ENCODE measurements around the gene FAAP100. TPM values are rescaled to one million over a fixed set of nuclear protein-coding genes. Genes with fewer than 3 reads are reported as not detected.

The FAAP100 gene
- total RNA-seq, 1 donor from 2014 or later: 21.4 TPM

DNA sequence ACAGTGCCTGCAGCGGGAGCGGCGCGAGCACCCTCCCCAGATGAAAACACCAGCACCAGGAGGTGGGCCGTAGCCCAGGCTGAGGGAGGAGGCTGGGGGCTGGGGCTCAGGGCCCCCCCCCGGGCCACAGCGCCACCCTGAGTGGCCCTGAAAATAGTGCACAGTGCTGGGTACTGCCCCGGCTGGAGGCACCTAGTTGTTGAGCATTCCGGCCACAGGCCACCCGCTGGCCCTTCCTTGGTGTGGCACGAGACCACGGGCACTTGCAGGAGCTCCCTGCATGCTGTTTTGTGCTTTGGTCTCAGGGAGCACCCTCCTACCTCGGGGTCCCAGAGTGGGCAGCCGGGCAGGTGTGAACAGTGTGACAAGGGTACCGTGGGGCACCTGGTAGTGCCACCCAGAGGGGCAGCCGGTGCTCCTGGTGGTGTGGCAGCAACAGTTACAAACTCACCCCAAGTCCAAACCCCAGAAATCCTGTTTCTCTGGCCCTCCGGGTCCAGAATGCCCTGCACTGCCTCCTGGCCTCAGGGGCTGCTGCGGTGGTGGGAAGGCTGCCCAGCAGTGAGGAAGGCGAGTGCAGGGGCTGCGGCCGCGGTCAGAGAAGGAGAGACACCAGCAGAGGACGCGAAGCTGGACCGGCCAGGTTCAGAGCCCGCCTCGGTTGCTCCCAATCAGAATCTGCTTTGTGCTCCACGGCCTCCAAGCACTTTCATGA, 12.0 kb downstream of the FAAP100 start:
- H3K4me1 ChIP-seq: peaks cover 19% of the 10 kb centered on the region
- H3K36me3 ChIP-seq: peaks cover 0 to 46% of the 10 kb centered on the region in 2 donors
- DNase-seq (ENCODE audit: extremely low spot score in 2 of 2): no peak
- TF ChIP-seq POLR2A (IDR thresholded peaks at IDR 0.05) (no peak), POLR2AphosphoS5 (IDR thresholded peaks at IDR 0.05; ENCODE audit: insufficient read depth in 1 of 2, low read depth in 1 of 2) (no peak)
- TF ChIP-seq, protein P1, sequence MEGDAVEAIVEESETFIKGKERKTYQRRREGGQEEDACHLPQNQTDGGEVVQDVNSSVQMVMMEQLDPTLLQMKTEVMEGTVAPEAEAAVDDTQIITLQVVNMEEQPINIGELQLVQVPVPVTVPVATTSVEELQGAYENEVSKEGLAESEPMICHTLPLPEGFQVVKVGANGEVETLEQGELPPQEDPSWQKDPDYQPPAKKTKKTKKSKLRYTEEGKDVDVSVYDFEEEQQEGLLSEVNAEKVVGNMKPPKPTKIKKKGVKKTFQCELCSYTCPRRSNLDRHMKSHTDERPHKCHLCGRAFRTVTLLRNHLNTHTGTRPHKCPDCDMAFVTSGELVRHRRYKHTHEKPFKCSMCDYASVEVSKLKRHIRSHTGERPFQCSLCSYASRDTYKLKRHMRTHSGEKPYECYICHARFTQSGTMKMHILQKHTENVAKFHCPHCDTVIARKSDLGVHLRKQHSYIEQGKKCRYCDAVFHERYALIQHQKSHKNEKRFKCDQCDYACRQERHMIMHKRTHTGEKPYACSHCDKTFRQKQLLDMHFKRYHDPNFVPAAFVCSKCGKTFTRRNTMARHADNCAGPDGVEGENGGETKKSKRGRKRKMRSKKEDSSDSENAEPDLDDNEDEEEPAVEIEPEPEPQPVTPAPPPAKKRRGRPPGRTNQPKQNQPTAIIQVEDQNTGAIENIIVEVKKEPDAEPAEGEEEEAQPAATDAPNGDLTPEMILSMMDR (IDR thresholded peaks at IDR 0.05): no peak
- H3K9me3 ChIP-seq: no peaks in the 10 kb centered on the region
- no peak overlapping the region for H3K4me3 ChIP-seq
- H3K27me3 ChIP-seq: no peaks in the 10 kb centered on the region
- no peak overlapping the region for H3K27ac ChIP-seq
- intact Hi-C loops (cut with DNase I): no loop called here

DNA sequence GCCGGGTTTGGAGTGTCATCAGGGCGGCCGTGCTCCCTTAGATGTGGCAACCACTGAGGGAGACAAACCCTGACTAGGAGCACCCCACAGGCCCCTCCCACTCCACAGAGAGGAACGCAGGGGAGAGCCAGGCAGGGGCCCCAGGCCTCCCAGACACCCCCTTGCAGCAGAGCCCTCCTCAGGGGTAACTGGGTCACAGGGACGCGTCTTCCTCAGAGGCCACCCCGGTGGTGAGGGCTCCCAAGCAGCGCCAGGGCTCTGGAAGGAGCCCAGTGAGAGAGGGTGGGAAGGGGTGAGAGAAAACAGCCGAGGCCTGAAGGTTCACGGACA, 12.6 kb downstream of the FAAP100 start:
- Histone ChIP-seq H3K36me3 (peaks cover 0 to 41% of the 10 kb centered on the region in 2 donors), H3K27me3 (no peaks in the 10 kb centered on the region), H3K9me3 (no peaks in the 10 kb centered on the region), H3K4me1 (peaks cover 19% of the 10 kb centered on the region), H3K27ac (no peak overlapping the region), H3K4me3 (no peak overlapping the region)
- TF ChIP-seq POLR2A (IDR thresholded peaks at IDR 0.05) (no peak), POLR2AphosphoS5 (IDR thresholded peaks at IDR 0.05; ENCODE audit: insufficient read depth in 1 of 2, low read depth in 1 of 2) (no peak)
- TF ChIP-seq, protein P1 (IDR thresholded peaks at IDR 0.05): no peak
- DNase-seq (ENCODE audit: extremely low spot score in 2 of 2): no peak
- intact Hi-C loops (cut with DNase I): no loop called here

DNA sequence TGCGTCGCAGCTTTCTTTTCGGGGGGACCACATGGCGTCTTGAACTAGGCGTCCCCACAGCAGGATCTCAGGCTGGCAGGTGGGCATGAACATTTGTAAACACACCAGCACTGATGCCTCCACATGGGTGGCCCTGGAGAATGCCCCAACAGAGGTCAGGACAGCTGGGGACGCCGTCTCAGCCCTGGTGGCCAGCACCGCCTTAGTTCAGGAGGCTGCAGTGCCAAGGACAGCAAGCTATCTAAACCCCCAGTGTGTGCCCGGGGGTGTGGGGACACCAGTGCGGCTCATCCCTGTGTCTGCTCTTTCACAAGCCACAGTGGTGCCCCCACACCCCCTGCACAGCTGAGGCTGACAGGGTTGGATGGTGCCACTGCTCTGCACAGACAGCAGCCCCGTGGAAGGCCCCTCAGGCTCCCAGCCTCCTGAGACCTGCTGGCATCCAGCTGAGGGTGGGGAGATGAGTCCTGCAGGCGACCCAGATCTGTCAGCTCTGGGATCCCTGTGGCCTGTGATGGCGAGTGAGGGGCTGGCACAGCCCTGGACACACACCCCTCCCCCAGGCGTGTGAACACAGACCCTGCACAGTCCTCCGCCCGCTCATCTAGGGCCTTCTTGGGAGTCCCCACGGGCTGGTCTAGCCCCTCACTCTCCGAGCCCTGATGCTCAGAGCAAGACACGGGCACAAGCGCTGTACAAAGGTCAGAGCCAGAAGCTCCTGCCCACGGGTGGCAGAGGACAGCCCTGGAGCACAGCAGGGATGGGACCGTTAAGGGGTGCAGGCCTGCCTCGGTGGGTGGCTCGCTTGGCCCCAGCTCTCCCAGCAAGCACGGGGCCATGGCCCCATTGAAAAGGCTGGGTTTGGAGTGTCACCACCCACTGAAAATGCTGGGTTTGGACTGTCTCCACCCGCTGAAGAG, 13.2 kb downstream of the FAAP100 start:
- no peak for DNase-seq (ENCODE audit: extremely low spot score in 2 of 2)
- Histone ChIP-seq H3K9me3 (no peaks in the 10 kb centered on the region), H3K36me3 (peaks cover 0 to 34% of the 10 kb centered on the region in 2 donors), H3K4me3 (no peak overlapping the region), H3K27me3 (no peaks in the 10 kb centered on the region), H3K27ac (no peak overlapping the region), H3K4me1 (peaks cover 19% of the 10 kb centered on the region)
- TF ChIP-seq, protein P1 (IDR thresholded peaks at IDR 0.05): no peak
- TF ChIP-seq POLR2AphosphoS5 (IDR thresholded peaks at IDR 0.05; ENCODE audit: insufficient read depth in 1 of 2, low read depth in 1 of 2): no peak
- TF ChIP-seq POLR2A (IDR thresholded peaks at IDR 0.05): no peak
- intact Hi-C loops (cut with DNase I): no loop called here

DNA sequence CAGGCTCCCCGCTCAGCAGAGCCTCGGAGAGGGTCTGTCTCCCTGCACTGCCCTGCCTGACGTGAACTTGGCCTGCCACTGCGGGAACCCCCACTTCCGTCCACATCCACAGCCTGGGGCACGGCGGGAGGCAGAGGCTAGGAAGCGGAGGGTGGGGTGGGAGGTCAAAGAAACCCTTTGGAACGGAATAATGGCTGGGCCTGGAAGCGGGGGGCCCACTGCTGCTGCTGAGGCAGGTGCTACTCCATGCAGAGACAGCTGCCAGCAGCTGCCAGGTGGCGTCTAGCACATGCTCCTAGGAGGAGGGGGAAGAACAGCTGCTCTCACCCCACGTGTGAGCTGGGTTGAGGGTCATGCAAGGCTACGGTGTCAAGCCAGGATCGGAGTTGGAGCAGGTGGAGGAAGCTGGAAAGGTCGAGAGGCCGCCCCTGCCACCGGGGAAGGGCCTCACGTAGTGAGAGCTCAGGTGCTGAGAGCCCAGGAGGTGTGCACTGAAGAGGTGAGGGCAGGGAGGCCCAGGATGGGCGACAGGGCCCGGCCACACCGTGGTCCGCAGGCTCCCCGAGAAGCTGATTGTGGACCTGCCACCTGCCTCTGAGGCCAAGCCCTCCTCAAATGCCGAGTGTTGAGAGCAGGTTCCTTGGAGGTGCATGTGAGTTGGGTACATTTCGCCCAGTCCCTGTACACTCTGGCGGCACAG, 14.1 kb downstream of the FAAP100 start:
- Histone ChIP-seq H3K9me3 (no peaks in the 10 kb centered on the region), H3K27ac (no peak overlapping the region), H3K36me3 (peaks cover 0 to 25% of the 10 kb centered on the region in 2 donors), H3K4me3 (no peak overlapping the region), H3K27me3 (no peaks in the 10 kb centered on the region), H3K4me1 (peaks cover 19% of the 10 kb centered on the region)
- TF ChIP-seq POLR2AphosphoS5 (IDR thresholded peaks at IDR 0.05; ENCODE audit: insufficient read depth in 1 of 2, low read depth in 1 of 2) (no peak), POLR2A (IDR thresholded peaks at IDR 0.05) (no peak)
- TF ChIP-seq, protein P1 (IDR thresholded peaks at IDR 0.05): no peak
- DNase-seq (ENCODE audit: extremely low spot score in 2 of 2): no peak
- intact Hi-C loops (cut with DNase I): no loop called here

All from vagina (tissue), 2 donors.